ENCODE measurements around the gene NANOS1.

Gene NANOS1

DNA sequence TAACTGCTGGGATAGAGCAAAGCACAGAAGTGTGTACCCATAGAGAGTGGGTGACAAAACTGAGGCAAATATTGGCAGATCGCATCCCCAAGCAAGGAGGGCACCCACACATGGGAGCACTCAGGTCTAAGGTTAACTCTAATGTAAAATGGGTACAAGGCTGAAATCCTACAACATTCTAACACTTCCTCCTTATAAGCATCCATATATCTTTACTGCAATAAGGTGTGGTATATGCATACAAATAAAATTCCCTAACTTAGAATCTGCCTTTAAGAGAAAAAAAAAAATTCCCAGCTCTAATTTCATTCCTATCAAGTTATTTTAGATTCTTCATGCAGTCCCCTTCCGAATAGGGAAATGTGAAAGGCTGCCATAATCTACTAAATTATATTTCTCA lies 32.4 kb downstream of the NANOS1 start:
- no peak for DNase-seq

DNA sequence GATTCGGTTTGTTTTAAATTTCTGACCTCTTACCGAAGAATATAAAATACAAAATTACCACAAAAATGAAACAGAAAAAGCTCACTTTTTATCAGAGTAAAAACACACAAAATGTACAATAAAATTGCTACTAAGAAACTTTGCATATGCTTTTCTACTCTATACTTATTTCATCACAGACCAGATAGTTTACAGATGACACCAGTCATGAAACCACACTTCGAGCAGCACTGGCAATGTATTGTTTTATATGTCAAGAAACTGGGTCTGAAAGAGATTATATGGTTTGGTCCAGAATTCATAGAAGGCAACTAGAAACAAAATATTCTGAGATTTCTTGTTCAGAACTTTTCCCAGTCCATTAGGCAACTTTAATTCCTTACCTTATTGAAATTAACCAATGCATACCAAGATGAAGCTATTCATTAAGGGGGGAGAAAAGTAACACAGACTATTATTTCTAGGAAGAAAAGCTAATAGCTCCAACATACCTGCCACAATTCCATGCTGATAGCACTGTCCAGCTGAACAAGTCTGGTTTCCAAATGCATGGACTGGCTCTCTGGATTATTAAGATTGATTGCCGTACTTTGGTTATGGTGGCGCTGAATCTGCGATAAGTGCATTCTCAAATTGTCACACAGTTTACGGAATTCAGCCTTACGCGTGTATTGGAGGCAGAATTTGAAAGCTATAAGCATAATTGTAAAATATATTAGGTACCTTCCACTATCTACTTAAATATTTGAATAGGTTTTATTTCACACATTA lies 41.1 kb downstream of the NANOS1 start:
- DNase-seq: no peak

DNA sequence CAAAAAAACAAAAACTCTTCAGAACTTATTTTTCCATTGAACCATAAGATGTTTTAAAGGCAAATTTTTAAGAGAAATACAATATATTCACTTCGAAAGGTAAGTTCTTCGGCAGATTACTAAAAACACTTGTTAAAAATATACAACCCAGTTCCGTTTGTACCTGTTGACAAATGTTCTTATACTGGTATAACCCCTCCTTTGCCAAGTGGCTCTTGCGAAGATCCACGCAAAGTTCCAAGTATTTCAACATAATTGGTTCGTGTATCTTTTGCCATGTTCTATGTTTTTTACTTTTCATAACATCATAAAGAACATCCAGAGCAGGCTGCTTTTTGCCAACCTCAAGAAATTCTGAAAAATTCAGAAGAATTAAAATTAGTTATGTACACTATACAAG lies 44.1 kb downstream of the NANOS1 start:
- DNase-seq: no peak

DNA sequence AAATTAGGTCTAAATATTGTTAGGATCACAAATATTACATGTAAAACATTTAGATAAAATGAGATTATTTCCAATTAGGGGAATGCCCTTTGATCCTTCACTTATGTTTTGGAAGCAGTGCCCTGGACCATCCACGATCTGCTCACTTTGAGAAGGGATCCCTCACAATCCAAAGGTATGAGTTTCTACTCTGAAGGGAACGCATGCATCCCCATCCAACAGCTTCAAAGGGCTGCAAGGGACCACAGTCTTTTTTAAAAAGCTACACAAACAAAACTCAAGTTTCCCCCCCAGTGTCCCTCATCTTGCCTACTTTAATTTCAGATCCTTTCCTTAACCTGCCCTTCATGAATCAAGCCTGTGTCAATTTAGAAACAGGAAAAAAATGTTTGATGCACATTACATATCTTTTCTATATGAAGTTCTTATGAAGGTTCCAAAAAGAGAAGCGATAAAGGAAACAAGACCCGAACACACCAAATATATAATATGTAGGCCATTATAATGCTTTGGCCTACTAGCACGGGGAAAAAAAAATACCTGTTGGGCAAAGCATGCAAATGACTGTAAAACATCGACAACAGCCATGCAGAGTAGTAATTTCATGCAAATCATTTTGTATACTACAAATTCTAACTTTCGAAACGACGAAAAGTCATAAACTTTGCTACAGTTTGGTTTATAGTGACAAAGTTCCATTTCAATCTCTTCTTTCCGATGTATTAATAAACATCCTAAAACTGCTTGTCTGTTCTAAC lies 49.1 kb downstream of the NANOS1 start:
- no peak for DNase-seq

DNA sequence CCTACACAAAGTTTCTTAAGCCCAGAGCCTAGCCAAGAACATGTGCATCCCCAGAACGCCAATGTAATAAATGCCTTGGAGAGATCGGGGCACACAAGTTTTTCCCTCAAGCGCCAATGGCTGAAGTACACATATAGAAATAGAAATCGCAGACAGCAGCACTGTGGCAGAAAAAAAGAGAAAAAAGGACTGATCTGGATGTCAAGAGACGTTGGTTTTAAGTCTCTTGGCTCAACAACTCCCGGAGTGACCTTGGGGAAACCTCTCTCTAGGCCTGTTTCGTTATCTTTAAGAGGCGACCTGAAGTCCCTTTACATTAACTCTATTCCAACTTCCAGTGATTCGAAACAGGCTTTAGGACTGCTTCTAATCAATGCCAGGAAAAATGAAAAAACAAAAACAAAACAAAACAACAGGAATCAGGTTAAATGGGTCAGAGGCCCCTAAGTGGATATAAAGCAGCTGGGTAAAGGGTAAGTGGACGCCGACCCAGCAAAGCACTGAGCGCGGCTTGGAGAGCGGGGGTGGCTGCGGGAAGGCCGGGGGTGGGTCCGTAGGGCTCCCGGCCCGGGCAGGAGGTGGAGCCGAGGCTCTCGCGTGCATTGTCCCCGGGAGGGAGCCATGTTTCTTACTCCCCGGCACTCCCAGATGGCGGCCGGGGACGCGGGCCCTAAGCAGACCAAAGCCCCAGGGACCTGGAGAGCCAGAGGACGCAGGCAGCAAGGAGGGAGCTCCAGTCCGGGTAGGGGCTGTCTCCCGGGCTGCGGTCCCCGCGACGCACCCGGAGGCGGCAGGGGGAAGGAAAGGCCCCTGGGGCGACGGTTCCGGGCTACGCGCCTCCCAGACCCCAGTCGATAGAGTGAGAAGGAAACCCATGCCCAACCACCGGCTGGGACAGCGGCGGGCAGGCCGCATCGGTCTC lies 50.3 kb downstream of the NANOS1 start:
- peak; percentile 20 for DNase-seq

DNA sequence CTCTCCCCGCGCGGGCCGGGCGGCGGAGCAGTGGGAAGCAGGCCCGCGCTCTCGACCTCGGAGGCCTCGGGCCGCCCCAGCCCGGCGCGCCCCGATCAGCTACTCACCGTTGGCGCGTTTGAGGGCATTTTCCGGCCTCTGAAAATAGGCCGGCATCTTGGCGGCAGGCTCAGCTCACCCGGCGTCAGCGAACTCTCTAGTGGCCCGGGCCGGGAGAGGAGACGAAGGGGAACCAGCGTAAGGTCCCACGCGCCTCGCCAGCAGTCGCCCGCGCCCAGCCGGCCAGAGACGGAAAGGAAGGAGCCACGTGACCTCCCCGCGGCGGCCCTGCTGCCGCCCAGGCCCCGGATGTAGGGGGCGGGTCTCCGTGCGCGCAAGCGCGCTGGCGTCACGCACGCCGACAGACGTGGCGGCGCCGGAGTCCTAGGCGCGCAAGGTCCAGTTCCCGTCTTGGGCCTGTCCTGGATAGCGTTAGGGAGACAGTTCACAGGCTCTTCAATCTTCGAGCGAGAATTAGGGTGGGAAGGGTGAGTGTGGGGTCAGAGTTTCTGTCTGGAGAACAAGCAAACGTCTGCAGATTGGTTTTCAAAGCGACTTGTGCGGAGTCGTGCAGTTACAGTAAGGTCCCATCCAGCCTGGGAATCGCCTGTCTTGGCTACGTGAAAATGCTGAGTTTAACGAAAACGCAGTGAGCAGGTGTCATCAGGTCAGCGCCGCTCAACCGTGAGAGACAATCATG lies 51.2 kb downstream of the NANOS1 start, which contains the start of gene EIF3A:
Gene EIF3A, minus strand, starts transcription at position 297 of the 739 bp plus-strand sequence. Its CDS starts 141 bp downstream, at position 156.
- peak; percentile 66 for DNase-seq
